GM12872 (cell line): Measurements from ENCODE around the gene MYNN.

Experiments
- TF ChIP-seq, protein P1 (sequence below): IDR thresholded peaks from 3 replicates; pipeline ENCODE4 v1.5.1; 2011; ENCODE audit warnings: low read depth, mild to moderate bottlenecking, low read length, moderate library complexity; ENCODE audit not compliant: insufficient read depth

MYNN gene

DNA sequence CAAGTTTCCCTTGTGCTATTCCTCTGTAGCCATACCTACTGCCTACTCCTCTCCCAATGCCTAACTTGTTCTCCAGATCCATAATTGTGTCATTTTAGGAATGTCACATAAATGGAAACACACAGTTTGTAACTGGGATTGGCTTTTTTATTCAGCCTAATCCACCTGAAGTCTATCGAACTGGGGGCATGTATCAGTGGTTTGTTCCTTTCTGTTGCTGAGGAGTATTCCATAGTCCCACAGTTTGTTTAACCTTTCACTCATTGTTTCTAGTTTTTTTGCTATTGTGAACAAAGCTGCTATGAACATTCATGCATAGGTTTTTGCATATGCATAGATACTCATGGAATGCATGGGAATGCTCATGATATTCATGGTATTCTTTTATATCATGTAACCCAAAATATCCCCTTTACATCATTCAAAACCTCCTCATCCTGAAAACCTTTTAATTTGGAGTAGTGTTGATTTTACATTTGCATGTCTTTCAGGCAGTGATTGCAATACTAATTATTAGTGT lies 65.4 kb downstream of the MYNN start:
- TF ChIP-seq, protein P1, sequence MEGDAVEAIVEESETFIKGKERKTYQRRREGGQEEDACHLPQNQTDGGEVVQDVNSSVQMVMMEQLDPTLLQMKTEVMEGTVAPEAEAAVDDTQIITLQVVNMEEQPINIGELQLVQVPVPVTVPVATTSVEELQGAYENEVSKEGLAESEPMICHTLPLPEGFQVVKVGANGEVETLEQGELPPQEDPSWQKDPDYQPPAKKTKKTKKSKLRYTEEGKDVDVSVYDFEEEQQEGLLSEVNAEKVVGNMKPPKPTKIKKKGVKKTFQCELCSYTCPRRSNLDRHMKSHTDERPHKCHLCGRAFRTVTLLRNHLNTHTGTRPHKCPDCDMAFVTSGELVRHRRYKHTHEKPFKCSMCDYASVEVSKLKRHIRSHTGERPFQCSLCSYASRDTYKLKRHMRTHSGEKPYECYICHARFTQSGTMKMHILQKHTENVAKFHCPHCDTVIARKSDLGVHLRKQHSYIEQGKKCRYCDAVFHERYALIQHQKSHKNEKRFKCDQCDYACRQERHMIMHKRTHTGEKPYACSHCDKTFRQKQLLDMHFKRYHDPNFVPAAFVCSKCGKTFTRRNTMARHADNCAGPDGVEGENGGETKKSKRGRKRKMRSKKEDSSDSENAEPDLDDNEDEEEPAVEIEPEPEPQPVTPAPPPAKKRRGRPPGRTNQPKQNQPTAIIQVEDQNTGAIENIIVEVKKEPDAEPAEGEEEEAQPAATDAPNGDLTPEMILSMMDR: no peak
